H1 (cell line): ENCODE measurements around the gene ANKS1A. TPM values are rescaled to one million over a fixed set of nuclear protein-coding genes. Genes with fewer than 3 reads are reported as not detected.

ENCODE experiments used
- BACH1 ChIP-seq: IDR thresholded peaks from 2 replicates; pipeline ENCODE4 v1.6.1; 2012; ENCODE audit warnings: low read length, improper control_type of control experiment
- CTCF ChIP-seq, 3 experiments: IDR thresholded peaks; 1 replicate in 2 of 3; 2 replicates in 1 of 3; pipeline versions ENCODE4 v1.5.1 to v1.6.1; 2011; ENCODE audit warnings: low read length in 3 of 3, mild to moderate bottlenecking in 3 of 3, inconsistent platforms in 2 of 3, low read depth in 1 of 3, moderate library complexity in 1 of 3; ENCODE audit not compliant: insufficient read depth in 1 of 3; ENCODE audit errors: control extremely low read depth in 1 of 3
- NANOG ChIP-seq: IDR thresholded peaks from 2 replicates; pipeline ENCODE4 v1.6.1; 2011; ENCODE audit warnings: low read length, low read depth, mild to moderate bottlenecking, inconsistent platforms; ENCODE audit not compliant: insufficient read depth, poor library complexity, severe bottlenecking
- SUZ12 ChIP-seq: fragments of 200-600 bp; sonication (generic); IDR thresholded peaks from 2 replicates; pipeline ENCODE4 v1.6.1; 2012; ENCODE audit warnings: mild to moderate bottlenecking, inconsistent platforms, low read length, moderate library complexity, mixed read lengths
- ZNF274 ChIP-seq: IDR thresholded peaks from 2 replicates; pipeline ENCODE4 v1.7.0; 2012; ENCODE audit warnings: low read length, borderline replicate concordance; ENCODE audit errors: extremely low read depth
- polyA plus RNA-seq, 7 experiments: library from polyadenylated mRNA; depleted of rRNA in 3 of 7; stranded (reverse) in 5 of 7; unstranded in 2 of 7; fragments of >200 nt in 5 of 7; fragments of 200-250 nt in 2 of 7; gene quantifications; 1 replicate in 5 of 7; 2 replicates in 1 of 7; 4 replicates in 1 of 7; pipeline versions ENCODE4 v1.2.1 to v1.2.3, GENCODE V29; 2011 to 2013; ENCODE audit warnings: missing spikeins in 2 of 7, mixed read lengths in 2 of 7
- total RNA-seq: library from RNA; stranded (reverse); fragmentation: NEBNext Ultra II Directional; extraction: Animal tissue kit (Norgen Biotek cat#: 25700); gene quantifications from 2 replicates; pipeline ENCODE4 v1.2.1, GENCODE V29; 2021
- TF ChIP-seq, protein P1 (sequence below): fragments of 300-600 bp; sonication (generic); IDR thresholded peaks from 2 replicates; pipeline ENCODE4 v1.7.1; 2012; ENCODE audit warnings: low read length, moderate library complexity, mild to moderate bottlenecking, inconsistent platforms; ENCODE audit not compliant: insufficient replicate concordance
- TF ChIP-seq, protein P2 (sequence below): IDR thresholded peaks from 2 replicates; pipeline ENCODE4 v1.6.1; 2012; ENCODE audit warnings: inconsistent platforms

The ANKS1A gene
- total and polyA plus RNA-seq, 2 of the 8 experiments (the other 6 are each of a cell fraction or from before 2014, with no cell fraction given): 9.8 to 30.9 TPM

GRCh38 chr6:35099116-35099515 lies 210.1 kb downstream of the ANKS1A start (continued):
- TF ChIP-seq, protein P1, sequence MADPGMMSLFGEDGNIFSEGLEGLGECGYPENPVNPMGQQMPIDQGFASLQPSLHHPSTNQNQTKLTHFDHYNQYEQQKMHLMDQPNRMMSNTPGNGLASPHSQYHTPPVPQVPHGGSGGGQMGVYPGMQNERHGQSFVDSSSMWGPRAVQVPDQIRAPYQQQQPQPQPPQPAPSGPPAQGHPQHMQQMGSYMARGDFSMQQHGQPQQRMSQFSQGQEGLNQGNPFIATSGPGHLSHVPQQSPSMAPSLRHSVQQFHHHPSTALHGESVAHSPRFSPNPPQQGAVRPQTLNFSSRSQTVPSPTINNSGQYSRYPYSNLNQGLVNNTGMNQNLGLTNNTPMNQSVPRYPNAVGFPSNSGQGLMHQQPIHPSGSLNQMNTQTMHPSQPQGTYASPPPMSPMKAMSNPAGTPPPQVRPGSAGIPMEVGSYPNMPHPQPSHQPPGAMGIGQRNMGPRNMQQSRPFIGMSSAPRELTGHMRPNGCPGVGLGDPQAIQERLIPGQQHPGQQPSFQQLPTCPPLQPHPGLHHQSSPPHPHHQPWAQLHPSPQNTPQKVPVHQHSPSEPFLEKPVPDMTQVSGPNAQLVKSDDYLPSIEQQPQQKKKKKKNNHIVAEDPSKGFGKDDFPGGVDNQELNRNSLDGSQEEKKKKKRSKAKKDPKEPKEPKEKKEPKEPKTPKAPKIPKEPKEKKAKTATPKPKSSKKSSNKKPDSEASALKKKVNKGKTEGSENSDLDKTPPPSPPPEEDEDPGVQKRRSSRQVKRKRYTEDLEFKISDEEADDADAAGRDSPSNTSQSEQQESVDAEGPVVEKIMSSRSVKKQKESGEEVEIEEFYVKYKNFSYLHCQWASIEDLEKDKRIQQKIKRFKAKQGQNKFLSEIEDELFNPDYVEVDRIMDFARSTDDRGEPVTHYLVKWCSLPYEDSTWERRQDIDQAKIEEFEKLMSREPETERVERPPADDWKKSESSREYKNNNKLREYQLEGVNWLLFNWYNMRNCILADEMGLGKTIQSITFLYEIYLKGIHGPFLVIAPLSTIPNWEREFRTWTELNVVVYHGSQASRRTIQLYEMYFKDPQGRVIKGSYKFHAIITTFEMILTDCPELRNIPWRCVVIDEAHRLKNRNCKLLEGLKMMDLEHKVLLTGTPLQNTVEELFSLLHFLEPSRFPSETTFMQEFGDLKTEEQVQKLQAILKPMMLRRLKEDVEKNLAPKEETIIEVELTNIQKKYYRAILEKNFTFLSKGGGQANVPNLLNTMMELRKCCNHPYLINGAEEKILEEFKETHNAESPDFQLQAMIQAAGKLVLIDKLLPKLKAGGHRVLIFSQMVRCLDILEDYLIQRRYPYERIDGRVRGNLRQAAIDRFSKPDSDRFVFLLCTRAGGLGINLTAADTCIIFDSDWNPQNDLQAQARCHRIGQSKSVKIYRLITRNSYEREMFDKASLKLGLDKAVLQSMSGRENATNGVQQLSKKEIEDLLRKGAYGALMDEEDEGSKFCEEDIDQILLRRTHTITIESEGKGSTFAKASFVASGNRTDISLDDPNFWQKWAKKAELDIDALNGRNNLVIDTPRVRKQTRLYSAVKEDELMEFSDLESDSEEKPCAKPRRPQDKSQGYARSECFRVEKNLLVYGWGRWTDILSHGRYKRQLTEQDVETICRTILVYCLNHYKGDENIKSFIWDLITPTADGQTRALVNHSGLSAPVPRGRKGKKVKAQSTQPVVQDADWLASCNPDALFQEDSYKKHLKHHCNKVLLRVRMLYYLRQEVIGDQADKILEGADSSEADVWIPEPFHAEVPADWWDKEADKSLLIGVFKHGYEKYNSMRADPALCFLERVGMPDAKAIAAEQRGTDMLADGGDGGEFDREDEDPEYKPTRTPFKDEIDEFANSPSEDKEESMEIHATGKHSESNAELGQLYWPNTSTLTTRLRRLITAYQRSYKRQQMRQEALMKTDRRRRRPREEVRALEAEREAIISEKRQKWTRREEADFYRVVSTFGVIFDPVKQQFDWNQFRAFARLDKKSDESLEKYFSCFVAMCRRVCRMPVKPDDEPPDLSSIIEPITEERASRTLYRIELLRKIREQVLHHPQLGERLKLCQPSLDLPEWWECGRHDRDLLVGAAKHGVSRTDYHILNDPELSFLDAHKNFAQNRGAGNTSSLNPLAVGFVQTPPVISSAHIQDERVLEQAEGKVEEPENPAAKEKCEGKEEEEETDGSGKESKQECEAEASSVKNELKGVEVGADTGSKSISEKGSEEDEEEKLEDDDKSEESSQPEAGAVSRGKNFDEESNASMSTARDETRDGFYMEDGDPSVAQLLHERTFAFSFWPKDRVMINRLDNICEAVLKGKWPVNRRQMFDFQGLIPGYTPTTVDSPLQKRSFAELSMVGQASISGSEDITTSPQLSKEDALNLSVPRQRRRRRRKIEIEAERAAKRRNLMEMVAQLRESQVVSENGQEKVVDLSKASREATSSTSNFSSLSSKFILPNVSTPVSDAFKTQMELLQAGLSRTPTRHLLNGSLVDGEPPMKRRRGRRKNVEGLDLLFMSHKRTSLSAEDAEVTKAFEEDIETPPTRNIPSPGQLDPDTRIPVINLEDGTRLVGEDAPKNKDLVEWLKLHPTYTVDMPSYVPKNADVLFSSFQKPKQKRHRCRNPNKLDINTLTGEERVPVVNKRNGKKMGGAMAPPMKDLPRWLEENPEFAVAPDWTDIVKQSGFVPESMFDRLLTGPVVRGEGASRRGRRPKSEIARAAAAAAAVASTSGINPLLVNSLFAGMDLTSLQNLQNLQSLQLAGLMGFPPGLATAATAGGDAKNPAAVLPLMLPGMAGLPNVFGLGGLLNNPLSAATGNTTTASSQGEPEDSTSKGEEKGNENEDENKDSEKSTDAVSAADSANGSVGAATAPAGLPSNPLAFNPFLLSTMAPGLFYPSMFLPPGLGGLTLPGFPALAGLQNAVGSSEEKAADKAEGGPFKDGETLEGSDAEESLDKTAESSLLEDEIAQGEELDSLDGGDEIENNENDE: no peak
- TF ChIP-seq SUZ12 (no peak), BACH1 (no peak), NANOG (no peak), ZNF274 (no peak), CTCF (IDR thresholded peaks at IDR 0.05; ENCODE audit: control extremely low read depth in 1 of 3, insufficient read depth in 1 of 3, low read depth in 1 of 3, low read length in 3 of 3) (no peak)
- TF ChIP-seq, protein P2, sequence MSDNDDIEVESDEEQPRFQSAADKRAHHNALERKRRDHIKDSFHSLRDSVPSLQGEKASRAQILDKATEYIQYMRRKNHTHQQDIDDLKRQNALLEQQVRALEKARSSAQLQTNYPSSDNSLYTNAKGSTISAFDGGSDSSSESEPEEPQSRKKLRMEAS: no peak
- TF ChIP-seq, all 59 proteins: peak for 0
